HG03045 (cell line): ENCODE results near the gene WASHC2A.
"Not testable (repeated sequence)": the region's sequence is repeated elsewhere in the genome, so short reads cannot be mapped to it uniquely, and the experiment has no call there.

Experiments used
- ATAC-seq: cut with Tn5 transposase; IDR thresholded peaks from one replicate; pipeline ENCODE4 v1.9.1; 2021; ENCODE audit warnings: mild to moderate bottlenecking, moderate library complexity; ENCODE audit not compliant: unreplicated experiment

Gene WASHC2A

DNA sequence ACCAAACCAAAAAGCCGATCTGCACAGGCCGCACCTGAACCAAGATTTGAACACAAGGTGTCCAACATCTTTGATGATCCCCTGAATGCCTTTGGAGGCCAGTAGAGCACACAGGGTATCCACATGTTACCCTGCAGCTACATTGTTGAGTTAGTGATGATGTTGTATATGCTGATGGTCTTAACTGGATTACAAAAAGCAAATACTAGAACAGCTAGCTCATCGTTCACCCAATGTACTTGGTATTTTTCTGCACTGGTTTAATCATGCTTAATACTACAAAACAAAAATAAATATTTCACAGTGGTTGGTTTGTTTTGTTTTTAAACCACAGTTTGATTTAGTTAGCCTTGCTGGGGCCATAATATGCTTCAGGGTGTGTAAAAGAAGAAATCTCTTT, 65.1 kb downstream of the WASHC2A start:
- not testable (repeated sequence) for ATAC-seq

DNA sequence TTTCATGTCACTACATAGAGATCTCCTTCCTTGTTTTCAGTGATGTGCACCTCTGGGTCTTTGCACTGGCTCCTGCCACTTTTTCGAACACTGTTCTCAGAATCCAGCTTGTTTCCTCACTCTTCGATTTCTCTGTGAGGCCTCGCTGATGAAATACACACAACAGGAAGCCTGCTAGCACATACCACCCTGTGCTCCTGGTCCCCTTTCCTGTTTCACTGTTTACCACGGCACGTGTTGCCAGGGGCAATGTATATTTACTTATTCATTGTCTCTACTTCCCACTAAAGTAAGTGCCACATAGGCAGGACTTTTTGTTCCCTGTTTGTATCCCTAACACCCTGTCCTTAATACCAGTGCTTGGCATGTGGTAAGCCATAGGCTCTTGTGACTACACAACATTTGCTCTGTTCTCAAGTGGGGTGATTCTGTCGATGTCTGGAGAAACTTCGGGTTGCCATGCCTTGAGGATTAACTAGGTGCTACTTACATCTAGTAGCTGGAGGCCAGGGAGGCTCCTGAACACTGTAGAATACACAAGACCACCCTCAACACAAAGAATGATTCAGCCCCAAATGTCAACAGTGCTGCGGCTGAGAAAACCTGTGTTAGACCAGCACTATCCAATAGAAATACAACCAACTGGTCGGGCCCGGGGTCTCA, 75.9 kb downstream of the WASHC2A start:
- ATAC-seq = not testable (repeated sequence)

DNA sequence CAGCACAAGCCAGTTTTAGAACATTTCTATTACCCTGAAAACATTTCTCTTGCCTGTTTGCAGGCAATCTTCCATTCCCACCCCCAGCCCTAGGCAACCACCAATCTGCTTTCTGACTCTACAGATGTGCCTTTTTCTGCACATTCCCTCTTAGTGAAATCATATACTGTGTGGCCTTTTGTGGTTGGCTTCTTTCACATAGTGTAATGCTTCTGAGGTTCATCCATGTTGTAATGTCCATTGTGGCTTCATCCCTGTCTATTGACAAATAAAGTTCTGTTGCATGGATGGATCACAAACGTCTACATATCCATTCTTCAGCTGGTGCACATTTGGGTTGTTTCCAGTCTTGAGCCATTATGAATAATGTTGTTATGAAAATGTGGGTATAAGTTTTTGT, 77.8 kb downstream of the WASHC2A start:
- not testable (repeated sequence) for ATAC-seq

DNA sequence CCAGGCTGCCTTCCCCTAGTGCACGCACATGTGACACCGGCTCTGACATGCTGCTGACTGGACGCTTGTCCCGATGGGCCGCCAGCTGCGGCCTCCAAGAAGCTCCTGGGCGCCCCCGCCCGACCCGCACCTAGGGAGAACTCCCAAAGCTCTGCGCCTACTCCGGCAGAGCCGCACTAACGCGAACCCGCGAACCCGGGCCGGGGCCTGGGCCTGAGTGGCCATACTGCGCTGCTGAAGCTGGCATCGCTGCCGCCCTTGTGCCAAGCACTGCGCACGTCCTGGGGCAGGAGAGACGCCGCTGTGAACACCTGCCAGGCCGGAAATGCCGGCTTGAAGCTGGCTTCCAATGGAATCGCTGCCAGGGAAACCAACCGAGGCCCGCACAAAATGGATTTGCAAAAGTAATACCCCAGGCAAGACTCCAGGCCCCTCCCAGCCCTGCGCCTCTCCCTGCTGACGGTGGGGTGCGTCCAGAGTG, 85.1 kb downstream of the WASHC2A start:
- ATAC-seq = no peak

DNA sequence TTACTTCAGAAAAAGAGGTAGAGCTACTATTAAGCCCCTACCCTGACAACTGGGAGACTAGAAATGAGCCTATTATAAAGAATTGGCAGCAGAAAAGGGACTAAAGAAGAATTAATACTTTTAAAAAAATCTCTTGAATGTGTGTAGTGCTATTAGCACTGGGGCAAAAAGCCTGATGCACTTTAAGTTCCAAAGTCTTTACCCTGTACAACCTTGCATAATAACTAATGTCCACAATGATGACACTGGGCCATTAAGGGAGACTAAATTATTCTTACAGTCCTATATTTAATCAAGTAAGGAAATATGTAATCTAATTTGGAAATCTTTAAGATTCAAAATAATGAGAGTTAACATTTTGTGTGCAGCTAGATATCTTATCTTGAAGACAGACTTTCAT, 90.1 kb downstream of the WASHC2A start:
- ATAC-seq = not testable (repeated sequence)

DNA sequence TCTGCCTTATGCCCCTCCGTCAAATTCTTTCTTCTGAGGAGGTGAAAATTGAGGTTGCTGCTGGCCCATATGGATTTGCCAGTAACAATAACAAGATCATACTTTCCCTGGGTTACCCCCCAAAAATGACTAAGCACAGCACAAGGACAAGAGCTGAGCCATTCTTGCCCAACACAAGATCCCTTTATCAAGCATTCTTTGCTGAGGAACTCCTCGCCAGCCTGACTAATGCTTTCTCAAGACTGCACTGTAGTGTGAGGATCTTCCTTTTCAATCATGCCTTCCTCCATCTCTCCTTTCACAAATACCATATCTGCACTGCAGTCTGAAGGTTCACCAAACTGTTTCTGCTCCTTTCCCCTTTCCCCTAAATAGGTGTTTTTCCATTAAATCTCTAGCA, 92.1 kb downstream of the WASHC2A start:
- ATAC-seq = not testable (repeated sequence)

DNA sequence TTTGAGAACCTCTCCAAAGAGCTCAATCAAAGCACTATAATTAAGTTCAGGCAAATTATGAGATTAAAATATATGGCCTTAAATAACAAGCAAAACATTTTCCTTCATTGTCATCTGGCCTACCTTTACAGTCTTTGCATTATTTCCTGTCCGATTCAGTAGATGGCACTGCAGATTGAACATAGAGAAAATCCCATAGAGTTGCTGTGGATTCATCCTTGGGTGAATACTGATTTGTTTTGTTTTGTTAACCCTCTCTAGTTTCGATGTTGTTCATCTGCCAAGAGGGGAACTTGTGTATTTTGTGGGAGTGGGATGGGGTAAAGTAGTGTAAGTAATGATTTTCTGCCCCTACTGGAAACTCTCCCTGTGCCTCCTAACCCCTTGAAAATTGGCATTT, 97.3 kb downstream of the WASHC2A start:
- ATAC-seq = not testable (repeated sequence)

DNA sequence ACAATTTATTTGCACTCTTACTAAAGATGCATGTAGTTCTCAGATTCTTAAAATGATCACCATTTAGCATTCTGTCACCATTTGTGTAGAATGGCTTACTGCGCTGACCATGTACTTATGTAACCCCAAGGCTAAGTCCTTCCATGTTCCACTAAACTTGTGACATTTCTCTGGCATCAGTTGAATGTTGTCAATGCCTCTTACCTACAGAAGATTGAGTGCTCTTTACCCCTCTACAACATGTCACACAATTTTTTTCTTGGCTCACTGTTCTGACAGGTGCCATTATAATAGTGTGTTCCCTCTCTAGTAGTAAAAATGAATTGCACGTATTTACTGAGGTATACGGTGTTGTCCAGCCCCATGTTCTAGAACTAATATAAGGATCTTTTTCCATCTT, 100.1 kb downstream of the WASHC2A start:
- ATAC-seq = not testable (repeated sequence)

DNA sequence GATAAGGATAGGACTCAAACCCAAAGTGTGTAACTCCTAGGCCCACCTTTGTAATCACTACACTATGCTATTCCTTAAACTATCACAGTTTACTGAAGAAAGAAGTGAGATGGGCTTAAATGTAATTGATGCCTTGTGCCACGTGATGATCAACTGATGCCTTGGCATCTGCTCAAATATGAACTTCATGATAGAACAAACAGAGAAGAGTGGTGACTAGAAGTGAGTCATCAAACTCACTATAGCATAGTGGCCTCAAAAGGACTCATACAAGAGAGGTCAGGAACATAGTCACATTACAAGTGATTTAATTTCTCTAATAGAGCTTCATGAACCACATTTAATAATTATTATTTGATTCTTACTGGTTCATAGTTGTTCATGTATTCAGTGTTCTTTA, 101.8 kb downstream of the WASHC2A start:
- ATAC-seq = not testable (repeated sequence)

DNA sequence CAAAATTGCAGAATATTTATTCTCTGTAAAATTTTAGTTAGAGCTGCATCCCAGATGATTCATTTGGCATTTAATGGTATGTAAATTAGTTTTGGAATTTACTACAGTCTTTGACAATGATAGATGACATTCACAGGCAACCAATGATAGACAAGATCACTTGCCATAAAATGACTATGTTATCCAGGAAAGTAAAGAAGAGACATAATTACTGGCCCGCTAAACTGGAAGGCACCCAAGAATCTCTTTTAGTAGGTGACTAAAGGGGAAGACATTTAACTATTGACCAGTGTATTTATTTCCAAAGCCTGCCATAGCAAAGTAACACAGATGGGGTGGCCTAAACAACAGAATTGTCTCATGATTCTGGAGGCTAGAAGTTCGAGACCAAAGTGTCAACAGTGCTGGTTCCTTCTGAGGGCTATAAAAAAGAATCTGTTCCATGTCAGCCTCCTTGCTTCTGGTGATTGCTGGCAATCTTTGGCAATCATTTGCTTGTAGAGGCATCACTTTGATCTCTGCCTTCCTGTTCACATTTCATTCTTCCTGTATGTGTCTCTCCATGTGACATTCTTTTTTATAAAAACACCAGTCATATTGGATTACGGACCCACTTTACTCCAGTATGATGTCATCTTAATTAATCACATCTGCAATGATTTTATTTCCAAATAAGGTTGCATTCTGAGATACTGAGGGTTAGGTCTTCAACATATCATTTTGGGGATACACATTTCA, 107.2 kb downstream of the WASHC2A start:
- ATAC-seq = not testable (repeated sequence)
